Nephron (organoid): ENCODE results near the gene AKAP5.

ENCODE experiments used
- H3K27ac Mint-ChIP-seq, 3 experiments: 2 replicates each; pipeline ENCODE4 v1.8.0; 2020; ENCODE audit warnings: mixed read lengths in 3 of 3, mild to moderate bottlenecking in 2 of 3, moderate library complexity in 1 of 3
- H3K27me3 Mint-ChIP-seq: 2 replicates; pipeline ENCODE4 v1.8.0; 2021; ENCODE audit warnings: low read depth, mild to moderate bottlenecking, moderate library complexity, mixed read lengths
- H3K36me3 Mint-ChIP-seq: 2 replicates; pipeline ENCODE4 v1.8.0; 2020; ENCODE audit warnings: low read depth, mixed read lengths
- H3K4me1 Mint-ChIP-seq: 2 replicates; pipeline ENCODE4 v1.8.0; 2020; ENCODE audit warnings: mixed read lengths
- H3K4me3 Mint-ChIP-seq, 3 experiments: 2 replicates each; pipeline ENCODE4 v1.8.0; 2020; ENCODE audit warnings: mild to moderate bottlenecking in 3 of 3, mixed read lengths in 3 of 3, moderate library complexity in 2 of 3
- H3K9me3 Mint-ChIP-seq: 2 replicates; pipeline ENCODE4 v1.8.0; 2020; ENCODE audit warnings: mixed read lengths
- CTCF ChIP-seq, 3 experiments: fragments of 200-600 bp; sonication (generic); IDR thresholded peaks; one replicate each; pipeline ENCODE4 v1.5.0; 2021; ENCODE audit warnings: antibody characterized with exemption in 3 of 3; ENCODE audit not compliant: unreplicated experiment in 3 of 3

AKAP5 gene

GRCh38 chr14:64488590-64489099, 23.3 kb downstream of the AKAP5 start:
- Mint-ChIP-seq H3K9me3 (no peaks in the 10 kb centered on the region), H3K36me3 (peaks cover 29% of the 10 kb centered on the region), H3K27ac (no peak overlapping the region), H3K27me3 (no peaks in the 10 kb centered on the region), H3K4me1 (no peaks in the 10 kb centered on the region), H3K4me3 (no peak overlapping the region)
- no peak for TF ChIP-seq CTCF (IDR thresholded peaks at IDR 0.05; ENCODE audit: unreplicated experiment in 3 of 3)

- no peak overlapping the region for H3K4me3 Mint-ChIP-seq
- H3K27me3 Mint-ChIP-seq = no peaks in the 10 kb centered on the region
- peaks cover 23% of the 10 kb centered on the region for H3K36me3 Mint-ChIP-seq
- no peak for TF ChIP-seq CTCF (IDR thresholded peaks at IDR 0.05; ENCODE audit: unreplicated experiment in 3 of 3)
- H3K9me3 Mint-ChIP-seq = no peaks in the 10 kb centered on the region
- no peaks in the 10 kb centered on the region for H3K4me1 Mint-ChIP-seq
- no peak overlapping the region for H3K27ac Mint-ChIP-seq
These were observed 26.3 kb downstream of the AKAP5 start for GRCh38 chr14:64491637-64492036.

- Mint-ChIP-seq H3K36me3 (peaks cover 13% of the 10 kb centered on the region), H3K27ac (no peak overlapping the region), H3K9me3 (no peaks in the 10 kb centered on the region), H3K4me3 (no peak overlapping the region), H3K4me1 (no peaks in the 10 kb centered on the region), H3K27me3 (no peaks in the 10 kb centered on the region)
- no peak for TF ChIP-seq CTCF (IDR thresholded peaks at IDR 0.05; ENCODE audit: unreplicated experiment in 3 of 3)
These were observed 28.2 kb downstream of the AKAP5 start for GRCh38 chr14:64493455-64493854.

DNA sequence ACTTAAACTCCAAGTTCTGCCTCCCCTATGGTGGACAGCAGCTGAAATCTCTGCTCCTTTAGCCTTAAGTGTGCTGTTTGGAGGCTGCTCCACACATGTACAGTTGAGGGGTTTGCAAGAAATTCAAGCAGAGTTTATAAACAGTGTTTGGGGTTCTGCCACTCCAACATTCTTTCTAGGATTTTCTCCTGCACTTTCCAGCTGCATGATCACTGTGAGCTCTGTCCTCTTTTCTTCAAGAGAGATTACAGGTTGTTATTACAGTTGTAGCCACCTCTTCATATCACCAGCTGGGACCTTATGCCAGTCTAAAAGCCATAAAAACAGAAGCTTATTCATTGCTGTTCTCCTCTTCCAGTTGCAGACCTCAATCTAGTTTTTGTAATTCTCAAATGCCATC, 30.0 kb downstream of the AKAP5 start:
- Mint-ChIP-seq H3K4me3 (no peak overlapping the region), H3K36me3 (peaks cover 10% of the 10 kb centered on the region), H3K4me1 (peaks cover 6% of the 10 kb centered on the region), H3K27me3 (no peaks in the 10 kb centered on the region), H3K27ac (no peak overlapping the region), H3K9me3 (no peaks in the 10 kb centered on the region)
- TF ChIP-seq CTCF (IDR thresholded peaks at IDR 0.05; ENCODE audit: unreplicated experiment in 3 of 3) = no peak

DNA sequence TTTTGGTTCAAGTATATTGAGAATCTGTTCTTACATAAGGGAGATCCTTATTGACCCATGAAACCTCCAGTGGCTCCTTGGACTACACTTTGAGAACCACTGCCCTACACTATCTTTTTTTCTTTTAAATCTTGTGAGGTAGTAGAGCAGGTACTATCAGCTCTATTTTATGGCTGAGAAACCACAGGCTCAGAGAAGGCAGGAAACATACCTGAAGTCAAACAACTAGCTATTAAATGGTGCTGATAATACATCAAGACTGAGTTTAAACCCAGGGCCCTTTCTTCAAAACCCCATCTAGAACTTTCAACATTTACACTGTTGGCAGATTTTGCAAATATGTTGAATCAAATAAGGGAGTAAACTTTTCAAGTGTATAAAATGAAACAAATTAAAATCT, 31.5 kb downstream of the AKAP5 start:
- no peak for TF ChIP-seq CTCF (IDR thresholded peaks at IDR 0.05; ENCODE audit: unreplicated experiment in 3 of 3)
- H3K36me3 Mint-ChIP-seq = peaks cover 10% of the 10 kb centered on the region
- peak overlapping the region in 1 of 3 experiments; percentile 43 for H3K27ac Mint-ChIP-seq
- H3K4me1 Mint-ChIP-seq = peaks cover 14% of the 10 kb centered on the region
- H3K9me3 Mint-ChIP-seq = no peaks in the 10 kb centered on the region
- no peak overlapping the region for H3K4me3 Mint-ChIP-seq
- H3K27me3 Mint-ChIP-seq = no peaks in the 10 kb centered on the region

DNA sequence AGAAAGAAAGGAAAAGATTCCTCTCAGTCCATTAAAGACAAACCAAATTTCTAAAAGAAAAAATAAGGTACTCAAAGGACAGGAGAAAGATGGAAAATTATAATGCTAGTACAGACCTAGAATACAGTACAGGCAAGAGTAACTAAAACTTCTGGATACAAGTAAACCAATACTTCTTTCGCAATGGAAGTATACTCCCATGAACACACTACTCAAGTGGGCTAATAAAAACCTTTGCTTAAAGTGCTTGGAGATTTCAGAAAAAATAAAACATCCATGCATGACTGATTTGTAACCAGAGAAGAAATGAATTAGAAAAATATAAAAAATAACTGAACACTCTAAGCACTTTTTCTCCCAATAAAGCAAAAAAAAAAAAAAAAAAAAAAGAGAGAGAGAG, 34.8 kb downstream of the AKAP5 start:
- no peaks in the 10 kb centered on the region for H3K9me3 Mint-ChIP-seq
- peaks cover 26% of the 10 kb centered on the region for H3K4me1 Mint-ChIP-seq
- no peaks in the 10 kb centered on the region for H3K27me3 Mint-ChIP-seq
- peak overlapping the region; percentile 14 to 63 (median 26) for H3K27ac Mint-ChIP-seq
- TF ChIP-seq CTCF (IDR thresholded peaks at IDR 0.05; ENCODE audit: unreplicated experiment in 3 of 3) = no peak
- H3K4me3 Mint-ChIP-seq = peak overlapping the region in 2 of 3 experiments; percentile 12 to 55
- H3K36me3 Mint-ChIP-seq = peaks cover 5% of the 10 kb centered on the region
